K562 (cell line): ENCODE results near the gene ZNF410. TPM values are rescaled to one million over a fixed set of nuclear protein-coding genes. Genes with fewer than 3 reads are reported as not detected.
"Not testable (repeated sequence)": the region's sequence is repeated elsewhere in the genome, so short reads cannot be mapped to it uniquely, and the experiment has no call there.

Experiments used
- ATAC-seq: fragments of 200-7000 bp; cut with Tn5 transposase; 3 replicates; pipeline ENCODE4 v1.9.1; 2020; ENCODE audit warnings: moderate library complexity
- BruUV-seq: library from RNA; stranded (reverse); fragments of 400-500 nt; replicated peaks from 2 replicates; lab custom pipeline; 2021; lab: Mats Ljungman, UMichigan
- CTCF ChIA-PET: fragments of 300-600 bp; formaldehyde crosslinking; extraction: SDS; loops from one replicate; lab custom pipeline; 2021; ENCODE audit warnings: low intra/inter-chr PET ratio; lab: Yijun Ruan, JAX
- POLR2A ChIA-PET: fragments of 300-600, 350-650 bp; sonication (Branson Sonifier 250); formaldehyde crosslinking; extraction: SDS; loops from one replicate; lab custom pipeline; 2021; ENCODE audit warnings: antibody characterized with exemption, inconsistent platforms; lab: Yijun Ruan, JAX
- DNase-seq, 4 experiments: peaks; one replicate each; pipeline versions ENCODE4 v3.0.0 to v3.0.0-alpha.2; 2011 to 2018; ENCODE audit warnings: low spot score in 3 of 4, mixed read lengths in 3 of 4; ENCODE audit errors: extremely low read depth in 1 of 4
- FAIRE-seq: peaks from 2 replicates; lab custom pipeline; 2011; peaks lifted over from hg19 to GRCh38; lab: Jason Lieb, UNC
- H2AFZ ChIP-seq: 2 replicates; pipeline ENCODE4 v1.6.0; 2011; ENCODE audit warnings: low read depth, low read length, control low read depth, inconsistent platforms
- H3K27ac ChIP-seq: fragments of 200-600 bp; 3 replicates; pipeline ENCODE4 v1.8.0; 2011; ENCODE audit warnings: low read depth, mild to moderate bottlenecking, control low read depth, inconsistent platforms, low read length, moderate library complexity, mixed read lengths; ENCODE audit errors: extremely low read depth
- H3K27me3 ChIP-seq, 2 experiments: fragments of 300-600 bp in 1 of 2; 2 replicates in 1 of 2; 3 replicates in 1 of 2; pipeline versions ENCODE4 v1.6.0 to v1.8.0; 2011; ENCODE audit warnings: inconsistent platforms in 2 of 2, low read length in 2 of 2, mild to moderate bottlenecking in 1 of 2, mixed read lengths in 1 of 2, moderate library complexity in 1 of 2; ENCODE audit not compliant: control insufficient read depth in 2 of 2, insufficient read depth in 2 of 2
- H3K36me3 ChIP-seq: fragments of 300-600 bp; 3 replicates; pipeline ENCODE4 v1.8.0; 2011; ENCODE audit warnings: mild to moderate bottlenecking, low read length, inconsistent platforms; ENCODE audit not compliant: control insufficient read depth, insufficient read depth
- H3K4me1 ChIP-seq, 2 experiments: fragments of 200-600 bp in 1 of 2; replicated peaks in 1 of 2; 2 replicates in 1 of 2; 3 replicates in 1 of 2; pipeline versions ENCODE4 v1.5.1 to v1.8.0; 2011; ENCODE audit warnings: inconsistent platforms in 2 of 2, low read length in 2 of 2, mild to moderate bottlenecking in 1 of 2, mixed read lengths in 1 of 2, moderate library complexity in 1 of 2; ENCODE audit not compliant: control insufficient read depth in 2 of 2, insufficient read depth in 2 of 2
- H3K4me2 ChIP-seq: 2 replicates; pipeline ENCODE4 v1.6.1; 2011; ENCODE audit warnings: low read length, control low read depth, inconsistent platforms, mixed read lengths; ENCODE audit not compliant: insufficient read depth
- H3K4me3 ChIP-seq: fragments of 200-600 bp; sonication (generic), shearing (Covaris generic); 2 replicates; pipeline ENCODE4 v1.5.1; 2016; ENCODE audit warnings: control low read depth, inconsistent platforms
- H3K79me2 ChIP-seq: fragments of 200-600 bp; 3 replicates; pipeline ENCODE4 v1.8.0; 2011; ENCODE audit warnings: low read length, inconsistent platforms; ENCODE audit not compliant: control insufficient read depth, insufficient read depth
- H3K9ac ChIP-seq, 2 experiments: 2 replicates each; pipeline versions ENCODE4 v1.6.0 to v1.6.1; 2011; ENCODE audit warnings: low read depth in 2 of 2, low read length in 2 of 2, control low read depth in 1 of 2, inconsistent platforms in 1 of 2, mild to moderate bottlenecking in 1 of 2, mixed read lengths in 1 of 2; ENCODE audit not compliant: insufficient read depth in 1 of 2
- H3K9me1 ChIP-seq: one replicate; pipeline ENCODE4 v1.6.0; 2011; ENCODE audit warnings: inconsistent platforms, mild to moderate bottlenecking, low read length, moderate library complexity; ENCODE audit not compliant: control insufficient read depth, insufficient read depth
- H3K9me3 ChIP-seq: replicated peaks from 2 replicates; pipeline ENCODE4 v1.5.1; 2011; ENCODE audit warnings: low read depth, low read length, inconsistent platforms; ENCODE audit not compliant: control insufficient read depth, insufficient read depth
- H4K20me1 ChIP-seq: replicated peaks from 2 replicates; pipeline ENCODE4 v1.6.1; 2011; ENCODE audit warnings: low read length, inconsistent platforms, mixed read lengths; ENCODE audit not compliant: control insufficient read depth, insufficient read depth
- CREBBP ChIP-seq: IDR thresholded peaks from one replicate; pipeline ENCODE4 v1.6.1; 2012; ENCODE audit warnings: low read depth, mild to moderate bottlenecking, control low read depth, inconsistent platforms, low read length
- DMBX1 ChIP-seq: fragments of 250-450 bp; sonication (Bioruptor Pico); IDR thresholded peaks from 2 replicates; pipeline ENCODE4 v1.8.0; 2022; ENCODE audit warnings: inconsistent platforms, mild to moderate bottlenecking, moderate library complexity, borderline replicate concordance
- HDAC1 ChIP-seq, 2 experiments: fragments of 450-650 bp; IDR thresholded peaks; 2 replicates each; pipeline ENCODE4 v1.6.1; 2016 to 2017; ENCODE audit warnings: inconsistent platforms in 1 of 2, mild to moderate bottlenecking in 1 of 2, moderate library complexity in 1 of 2
- MTF1 ChIP-seq: fragments of 250-450 bp; sonication (Bioruptor Pico); IDR thresholded peaks from 2 replicates; pipeline ENCODE4 v1.9.0; 2021; ENCODE audit warnings: moderate library complexity, mild to moderate bottlenecking, inconsistent platforms, borderline replicate concordance
- POLR2G ChIP-seq: fragments of 200-400 bp; formaldehyde crosslinking; IDR thresholded peaks from 2 replicates; pipeline ENCODE4 v1.6.1; 2017; ENCODE audit warnings: low read depth, mild to moderate bottlenecking, antibody characterized with exemption, low read length, moderate library complexity
- PTTG1 ChIP-seq: fragments of 450-650 bp; IDR thresholded peaks from 2 replicates; pipeline ENCODE4 v1.6.1; 2016; ENCODE audit warnings: low read depth, mild to moderate bottlenecking, missing genetic modification characterization, missing compliant biosample characterization
- RBFOX2 ChIP-seq: fragments of 200-400 bp; formaldehyde crosslinking; IDR thresholded peaks from 2 replicates; pipeline ENCODE4 v1.6.1; 2017; ENCODE audit warnings: low read depth, mild to moderate bottlenecking, low read length, moderate library complexity
- SMARCB1 ChIP-seq: IDR thresholded peaks from 2 replicates; pipeline ENCODE4 v1.6.1; 2011; ENCODE audit warnings: improper control_type of control experiment, low read depth; ENCODE audit not compliant: insufficient read length
- TRIM28 ChIP-seq: fragments of 450-650 bp; IDR thresholded peaks from 2 replicates; pipeline ENCODE4 v1.6.1; 2017
- WGBS: fragments of 100-300 bp; shearing (Covaris generic); methylation state at CpG from one replicate; pipeline ENCODE4 v1.1.6; 2016; ENCODE audit warnings: low coverage, mixed read lengths; ENCODE audit not compliant: insufficient coverage; ENCODE audit errors: missing lambda C conversion rate; 5-methylcytosine and 5-hydroxymethylcytosine counted together
- in situ Hi-C: fragments of 300-500 bp; cut with MboI; formaldehyde crosslinking; loops from 4 replicates; pipeline ENCODE4 v1.15.0; 2018; ENCODE audit warnings: inconsistent platforms, mixed read lengths
- intact Hi-C: fragments of 100-400 bp; cut with micrococcal nuclease; formaldehyde crosslinking; loops from 2 replicates; pipeline ENCODE4 v1.14.2; 2022
- polyA plus RNA-seq, 8 experiments: library from polyadenylated mRNA; depleted of rRNA in 4 of 8; stranded (reverse) in 5 of 8; unstranded in 3 of 8; fragments of >200 nt; fragmentation: Nextera tagmentation in 2 of 8; fragmentation: Illumina TruSeq in 1 of 8; extraction: Ambion mirVana in 2 of 8; extraction: Trizol in 1 of 8; gene quantifications; 2 replicates each; pipeline versions ENCODE4 v1.2.1 to v1.2.3, GENCODE V29; 2011 to 2014; ENCODE audit warnings: inconsistent platforms in 1 of 8, missing spikeins in 1 of 8
- total RNA-seq, 7 experiments: library from RNA; depleted of rRNA in 6 of 7; stranded (reverse); fragments of >200 nt in 6 of 7; fragmentation: Illumina TruSeq in 2 of 7; extraction: Trizol in 2 of 7; gene quantifications; 2 replicates each; pipeline versions ENCODE4 v1.2.1 to v1.2.3, GENCODE V29; 2011 to 2021; ENCODE audit warnings: low replicate concordance in 1 of 7
- TF ChIP-seq, protein P1 (sequence below): sonication (generic); formaldehyde crosslinking; IDR thresholded peaks from 2 replicates; pipeline ENCODE4 v1.8.0; 2022; ENCODE audit warnings: mild to moderate bottlenecking, missing genetic modification reagents
- TF ChIP-seq, protein P2 (sequence below): fragments of 450-650 bp; IDR thresholded peaks from 2 replicates; pipeline ENCODE4 v1.7.1; 2018; ENCODE audit warnings: mild to moderate bottlenecking, low read depth; ENCODE audit not compliant: partially characterized antibody

The ZNF410 gene
- total and polyA plus RNA-seq, 9 of the 15 experiments (the other 6 are each of a cell fraction or from before 2014, with no cell fraction given) = 20.5 to 64.8 (median 38.7) TPM

DNA sequence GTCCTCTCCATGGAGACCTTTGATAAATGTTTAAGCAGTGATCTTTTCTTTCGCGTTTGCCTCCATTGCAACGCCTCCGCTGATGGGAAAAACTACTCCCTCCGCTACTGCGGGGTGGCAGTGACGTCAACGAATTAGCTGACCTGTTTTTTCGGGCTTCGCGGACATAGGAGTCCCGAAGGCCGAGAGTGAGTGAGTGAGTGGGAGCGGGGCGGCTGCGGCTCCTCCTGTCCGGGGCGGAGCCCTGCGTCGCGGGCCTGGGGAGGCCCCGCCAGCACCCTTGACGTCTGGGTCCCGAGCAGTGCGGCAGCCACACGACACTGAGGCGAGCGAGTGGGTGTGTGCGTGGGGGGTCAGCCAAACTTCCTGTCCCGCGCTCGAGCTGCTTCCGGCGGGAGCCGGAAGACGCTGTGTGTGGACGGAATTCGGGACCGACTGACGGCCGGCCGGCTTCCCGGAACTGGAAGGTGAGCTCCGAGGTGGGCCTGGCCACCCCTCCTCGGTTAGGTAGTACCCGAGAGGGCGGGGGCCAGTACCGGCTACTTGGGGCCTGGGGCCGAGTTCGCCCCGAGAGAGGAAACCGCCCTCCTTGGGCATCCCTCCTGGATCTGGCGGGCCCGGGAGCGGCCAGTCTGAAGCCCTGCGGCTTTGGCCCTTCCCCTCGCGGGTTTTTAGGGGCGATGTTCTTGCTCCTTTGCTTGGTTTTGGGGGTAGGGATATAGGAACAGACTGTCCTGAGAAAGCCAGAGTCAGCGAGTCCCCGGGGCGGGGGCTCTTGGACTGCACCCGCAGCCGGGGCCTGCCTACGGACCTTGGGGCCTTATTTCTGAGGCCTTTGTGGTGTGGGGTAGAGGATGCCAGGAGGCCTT lies at the start of gene ZNF410 (continued):
- TF ChIP-seq, protein P1, sequence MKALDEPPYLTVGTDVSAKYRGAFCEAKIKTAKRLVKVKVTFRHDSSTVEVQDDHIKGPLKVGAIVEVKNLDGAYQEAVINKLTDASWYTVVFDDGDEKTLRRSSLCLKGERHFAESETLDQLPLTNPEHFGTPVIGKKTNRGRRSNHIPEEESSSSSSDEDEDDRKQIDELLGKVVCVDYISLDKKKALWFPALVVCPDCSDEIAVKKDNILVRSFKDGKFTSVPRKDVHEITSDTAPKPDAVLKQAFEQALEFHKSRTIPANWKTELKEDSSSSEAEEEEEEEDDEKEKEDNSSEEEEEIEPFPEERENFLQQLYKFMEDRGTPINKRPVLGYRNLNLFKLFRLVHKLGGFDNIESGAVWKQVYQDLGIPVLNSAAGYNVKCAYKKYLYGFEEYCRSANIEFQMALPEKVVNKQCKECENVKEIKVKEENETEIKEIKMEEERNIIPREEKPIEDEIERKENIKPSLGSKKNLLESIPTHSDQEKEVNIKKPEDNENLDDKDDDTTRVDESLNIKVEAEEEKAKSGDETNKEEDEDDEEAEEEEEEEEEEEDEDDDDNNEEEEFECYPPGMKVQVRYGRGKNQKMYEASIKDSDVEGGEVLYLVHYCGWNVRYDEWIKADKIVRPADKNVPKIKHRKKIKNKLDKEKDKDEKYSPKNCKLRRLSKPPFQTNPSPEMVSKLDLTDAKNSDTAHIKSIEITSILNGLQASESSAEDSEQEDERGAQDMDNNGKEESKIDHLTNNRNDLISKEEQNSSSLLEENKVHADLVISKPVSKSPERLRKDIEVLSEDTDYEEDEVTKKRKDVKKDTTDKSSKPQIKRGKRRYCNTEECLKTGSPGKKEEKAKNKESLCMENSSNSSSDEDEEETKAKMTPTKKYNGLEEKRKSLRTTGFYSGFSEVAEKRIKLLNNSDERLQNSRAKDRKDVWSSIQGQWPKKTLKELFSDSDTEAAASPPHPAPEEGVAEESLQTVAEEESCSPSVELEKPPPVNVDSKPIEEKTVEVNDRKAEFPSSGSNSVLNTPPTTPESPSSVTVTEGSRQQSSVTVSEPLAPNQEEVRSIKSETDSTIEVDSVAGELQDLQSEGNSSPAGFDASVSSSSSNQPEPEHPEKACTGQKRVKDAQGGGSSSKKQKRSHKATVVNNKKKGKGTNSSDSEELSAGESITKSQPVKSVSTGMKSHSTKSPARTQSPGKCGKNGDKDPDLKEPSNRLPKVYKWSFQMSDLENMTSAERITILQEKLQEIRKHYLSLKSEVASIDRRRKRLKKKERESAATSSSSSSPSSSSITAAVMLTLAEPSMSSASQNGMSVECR = peak; percentile 79
- TF ChIP-seq TRIM28 = no peak
- TF ChIP-seq, protein P2, sequence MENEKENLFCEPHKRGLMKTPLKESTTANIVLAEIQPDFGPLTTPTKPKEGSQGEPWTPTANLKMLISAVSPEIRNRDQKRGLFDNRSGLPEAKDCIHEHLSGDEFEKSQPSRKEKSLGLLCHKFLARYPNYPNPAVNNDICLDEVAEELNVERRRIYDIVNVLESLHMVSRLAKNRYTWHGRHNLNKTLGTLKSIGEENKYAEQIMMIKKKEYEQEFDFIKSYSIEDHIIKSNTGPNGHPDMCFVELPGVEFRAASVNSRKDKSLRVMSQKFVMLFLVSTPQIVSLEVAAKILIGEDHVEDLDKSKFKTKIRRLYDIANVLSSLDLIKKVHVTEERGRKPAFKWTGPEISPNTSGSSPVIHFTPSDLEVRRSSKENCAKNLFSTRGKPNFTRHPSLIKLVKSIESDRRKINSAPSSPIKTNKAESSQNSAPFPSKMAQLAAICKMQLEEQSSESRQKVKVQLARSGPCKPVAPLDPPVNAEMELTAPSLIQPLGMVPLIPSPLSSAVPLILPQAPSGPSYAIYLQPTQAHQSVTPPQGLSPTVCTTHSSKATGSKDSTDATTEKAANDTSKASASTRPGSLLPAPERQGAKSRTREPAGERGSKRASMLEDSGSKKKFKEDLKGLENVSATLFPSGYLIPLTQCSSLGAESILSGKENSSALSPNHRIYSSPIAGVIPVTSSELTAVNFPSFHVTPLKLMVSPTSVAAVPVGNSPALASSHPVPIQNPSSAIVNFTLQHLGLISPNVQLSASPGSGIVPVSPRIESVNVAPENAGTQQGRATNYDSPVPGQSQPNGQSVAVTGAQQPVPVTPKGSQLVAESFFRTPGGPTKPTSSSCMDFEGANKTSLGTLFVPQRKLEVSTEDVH = peak; percentile 86
- no peak for TF ChIP-seq SMARCB1
- TF ChIP-seq DMBX1 = no peak
- TF ChIP-seq POLR2G = peak; percentile 92
- 0 out of 4 replicates have a peak, but pooled peaks of 1 of the 2 experiments have one; percentile 32 for TF ChIP-seq HDAC1 (IDR thresholded peaks at IDR 0.05)
- no peak for TF ChIP-seq CREBBP
- TF ChIP-seq PTTG1 (tag) = no peak
- peak; percentile 93 for TF ChIP-seq RBFOX2
- TF ChIP-seq MTF1 (CRISPR knock-in tag) = no peak
- TF ChIP-seq, all 486 proteins: peak for 130

DNA sequence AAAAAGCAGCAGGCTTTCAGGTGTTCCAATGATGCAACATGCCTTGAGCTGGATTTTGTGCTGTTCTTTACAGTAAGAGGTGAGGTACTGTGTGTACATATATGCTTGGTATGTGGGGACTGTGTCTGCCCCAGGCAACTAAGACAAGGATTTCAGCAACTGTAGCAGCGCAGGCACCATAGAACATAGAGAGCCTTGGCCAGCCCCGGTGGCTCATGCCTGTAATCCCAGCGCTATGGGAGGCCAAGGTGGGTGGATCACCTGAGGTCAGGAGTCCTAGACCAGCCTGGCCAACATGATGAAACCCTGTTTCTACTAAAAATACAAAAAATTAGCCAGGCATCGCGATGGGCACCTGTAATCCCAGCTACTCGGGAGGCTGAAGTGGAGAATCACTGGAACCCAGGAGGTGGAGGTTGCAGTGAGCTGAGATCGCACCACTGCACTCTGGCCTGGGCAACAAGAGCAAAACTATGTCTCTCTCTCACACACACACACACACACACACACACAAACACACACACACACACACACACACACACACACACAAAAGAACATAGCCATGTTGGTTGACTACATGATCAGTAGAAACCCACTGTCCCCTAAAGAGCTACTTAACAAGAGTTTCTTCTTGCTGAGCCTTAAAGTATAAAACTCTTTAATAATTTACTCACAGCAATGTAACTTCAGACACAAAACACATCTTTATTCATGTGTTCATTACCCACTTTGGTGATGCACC lies 48.2 kb upstream of the ZNF410 start:
- CTCF ChIA-PET, BruUV-seq, H3K4me2 ChIP-seq, FAIRE-seq, H3K4me3 ChIP-seq, H3K9me1 ChIP-seq, H3K36me3 ChIP-seq, H3K9ac ChIP-seq, H2AFZ ChIP-seq, in situ Hi-C loops, H3K79me2 ChIP-seq, H3K27ac ChIP-seq, DNase-seq, POLR2A ChIA-PET, H3K9me3 ChIP-seq, H4K20me1 ChIP-seq, H3K4me1 ChIP-seq, H3K27me3 ChIP-seq: not testable (repeated sequence)
- WGBS = 70% methylated on average over 5 of the region's 7 CpGs
- ATAC-seq = 0 out of 3 replicates have a peak, but pooled peaks have one; percentile 37
- intact Hi-C loops = loop anchor here (10.0 kb wide), 1 partner anchor 106 kb away; no protein-coding TSS in a partner anchor
